HepG2 (cell line): ENCODE measurements around the gene SLC35B4. TPM values are rescaled to one million over a fixed set of nuclear protein-coding genes. Genes with fewer than 3 reads are reported as not detected.

Source experiments
- ATF7-NPFF ChIP-seq: sonication (generic); formaldehyde crosslinking; IDR thresholded peaks from 2 replicates; pipeline ENCODE4 v1.8.1; 2023; ENCODE audit warnings: mild to moderate bottlenecking, low read depth, missing genetic modification reagents, moderate library complexity
- CBX5 ChIP-seq: sonication (generic); formaldehyde crosslinking; IDR thresholded peaks from 2 replicates; pipeline ENCODE4 v1.4.0; 2020; ENCODE audit warnings: missing genetic modification reagents, borderline replicate concordance
- HOXA7 ChIP-seq: sonication (generic); formaldehyde crosslinking; IDR thresholded peaks from 2 replicates; pipeline ENCODE4 v1.8.1; 2022; ENCODE audit warnings: mild to moderate bottlenecking, missing genetic modification reagents, moderate library complexity
- LRRFIP1 ChIP-seq: sonication (generic); formaldehyde crosslinking; conservative IDR thresholded peaks from 2 replicates; pipeline ENCODE4 v1.4.0; 2020; ENCODE audit warnings: missing genetic modification reagents
- MAZ ChIP-seq, 2 experiments: sonication (generic) in 1 of 2; formaldehyde crosslinking in 1 of 2; IDR thresholded peaks; 2 replicates each; pipeline versions ENCODE4 v1.5.0 to v1.6.1; 2012 to 2020; ENCODE audit warnings: low read depth in 2 of 2, mild to moderate bottlenecking in 2 of 2, borderline replicate concordance in 1 of 2, improper control_type of control experiment in 1 of 2, low read length in 1 of 2, missing genetic modification reagents in 1 of 2, moderate library complexity in 1 of 2
- MED13 ChIP-seq: sonication (generic); formaldehyde crosslinking; IDR thresholded peaks from 2 replicates; pipeline ENCODE4 v1.5.0; 2020; ENCODE audit warnings: missing genetic modification reagents
- MXI1 ChIP-seq: IDR thresholded peaks from 3 replicates; pipeline ENCODE4 v1.6.1; 2012; ENCODE audit warnings: low read depth, low read length, inconsistent platforms, borderline replicate concordance
- MYNN ChIP-seq: sonication (generic); formaldehyde crosslinking; IDR thresholded peaks from 2 replicates; pipeline ENCODE4 v1.4.0; 2020; ENCODE audit warnings: mild to moderate bottlenecking, low read depth, missing genetic modification reagents
- NFKBIZ ChIP-seq: IDR thresholded peaks from 2 replicates; pipeline ENCODE4 v1.6.1; 2018; ENCODE audit warnings: missing genetic modification reagents, missing compliant biosample characterization
- RAD21 ChIP-seq: fragments of 450-650 bp; formaldehyde crosslinking; IDR thresholded peaks from 2 replicates; pipeline ENCODE4 v1.5.0; 2020; ENCODE audit warnings: mild to moderate bottlenecking
- SCMH1 ChIP-seq: sonication (generic); formaldehyde crosslinking; IDR thresholded peaks from 2 replicates; pipeline ENCODE4 v1.9.0; 2021; ENCODE audit warnings: missing genetic modification reagents, mild to moderate bottlenecking, borderline replicate concordance
- SRY ChIP-seq: sonication (generic); formaldehyde crosslinking; IDR thresholded peaks from 2 replicates; pipeline ENCODE4 v1.8.0; 2022; ENCODE audit warnings: mild to moderate bottlenecking, missing genetic modification reagents
- TBP ChIP-seq: sonication (generic); formaldehyde crosslinking; IDR thresholded peaks from 2 replicates; pipeline ENCODE4 v1.5.0; 2020; ENCODE audit warnings: missing genetic modification reagents
- TBX2 ChIP-seq: sonication (generic); formaldehyde crosslinking; IDR thresholded peaks from 2 replicates; pipeline ENCODE4 v1.5.0; 2020; ENCODE audit warnings: missing genetic modification reagents, mild to moderate bottlenecking, borderline replicate concordance
- THRA ChIP-seq: sonication (generic); formaldehyde crosslinking; IDR thresholded peaks from 2 replicates; pipeline ENCODE4 v1.4.0; 2020; ENCODE audit warnings: missing genetic modification reagents, borderline replicate concordance
- ZBTB14 ChIP-seq: sonication (generic); formaldehyde crosslinking; IDR thresholded peaks from 2 replicates; pipeline ENCODE4 v1.4.0; 2020; ENCODE audit warnings: missing genetic modification reagents
- ZBTB25 ChIP-seq: IDR thresholded peaks from 2 replicates; pipeline ENCODE4 v1.6.1; 2018; ENCODE audit warnings: missing genetic modification reagents
- ZFP41 ChIP-seq: sonication (generic); formaldehyde crosslinking; IDR thresholded peaks from 2 replicates; pipeline ENCODE4 v1.4.0; 2020; ENCODE audit warnings: mild to moderate bottlenecking, missing genetic modification reagents, borderline replicate concordance
- ZMAT3 ChIP-seq: sonication (generic); formaldehyde crosslinking; conservative IDR thresholded peaks from 2 replicates; pipeline ENCODE4 v1.7.0; 2021; ENCODE audit warnings: missing genetic modification reagents
- ZNF207 ChIP-seq: fragments of 450-650 bp; IDR thresholded peaks from 2 replicates; pipeline ENCODE4 v1.6.1; 2016; ENCODE audit warnings: antibody characterized with exemption, borderline replicate concordance
- ZNF331 ChIP-seq: sonication (generic); formaldehyde crosslinking; IDR thresholded peaks from 2 replicates; pipeline ENCODE4 v1.4.0; 2020; ENCODE audit warnings: missing genetic modification reagents
- ZNF34 ChIP-seq: sonication (generic); formaldehyde crosslinking; IDR thresholded peaks from 2 replicates; pipeline ENCODE4 v1.4.0; 2020; ENCODE audit warnings: mild to moderate bottlenecking, missing genetic modification reagents, borderline replicate concordance
- ZNF431 ChIP-seq: sonication (generic); formaldehyde crosslinking; IDR thresholded peaks from 2 replicates; pipeline ENCODE4 v1.9.0; 2022; ENCODE audit warnings: missing genetic modification reagents, low read depth, mild to moderate bottlenecking, borderline replicate concordance
- ZNF570 ChIP-seq: sonication (generic); formaldehyde crosslinking; IDR thresholded peaks from 2 replicates; pipeline ENCODE4 v1.4.0; 2020; ENCODE audit warnings: mild to moderate bottlenecking, missing genetic modification reagents, borderline replicate concordance
- polyA plus RNA-seq, 8 experiments: library from polyadenylated mRNA; depleted of rRNA in 3 of 8; stranded (reverse) in 7 of 8; unstranded in 1 of 8; fragments of >200 nt; fragmentation: Illumina TruSeq in 4 of 8; extraction: Trizol in 4 of 8; gene quantifications; 2 replicates each; pipeline versions ENCODE4 v1.2.1 to v1.2.3, GENCODE V29; 2011 to 2016; ENCODE audit warnings: low read depth in 4 of 8, missing spikeins in 1 of 8, mixed read lengths in 1 of 8; ENCODE audit not compliant: insufficient read depth in 1 of 8
- total RNA-seq, 5 experiments: library from RNA; depleted of rRNA; stranded (reverse); fragments of >200 nt; fragmentation: Illumina TruSeq; extraction: Trizol; gene quantifications; 2 replicates each; pipeline ENCODE4 v1.2.3, GENCODE V29; 2016; ENCODE audit warnings: low read depth in 1 of 5

The SLC35B4 gene
- total and polyA plus RNA-seq, 2 of the 13 experiments (the other 11 are each of a cell fraction or from before 2014, with no cell fraction given), result 17.1 to 17.8 TPM

GRCh38 chr7:134293002-134293740 lies 23.6 kb downstream of the SLC35B4 start (continued):
- TF ChIP-seq THRA (CRISPR knock-in tag) (no peak), SRY (CRISPR knock-in tag) (no peak), ZBTB14 (no peak), ZNF431 (CRISPR knock-in tag) (no peak), ZNF570 (CRISPR knock-in tag) (no peak), TBP (no peak), CBX5 (CRISPR knock-in tag) (no peak), MYNN (CRISPR knock-in tag) (no peak), MED13 (CRISPR knock-in tag) (no peak), ZNF34 (CRISPR knock-in tag) (no peak), MAZ (IDR thresholded peaks at IDR 0.05; ENCODE audit: borderline replicate concordance, low read depth, low read length) (no peak), MAZ (CRISPR knock-in tag; IDR thresholded peaks at IDR 0.05; ENCODE audit: low read depth) (no peak), TBX2 (CRISPR knock-in tag) (peak; percentile 57; the same call in 1 of the 2 replicates), LRRFIP1 (no peak), SCMH1 (no peak), ZNF207 (no peak), ATF7-NPFF (no peak), ZBTB25 (CRISPR knock-in tag) (no peak), ZMAT3 (CRISPR knock-in tag) (no peak), NFKBIZ (CRISPR knock-in tag) (no peak), ZFP41 (CRISPR knock-in tag) (no peak), HOXA7 (CRISPR knock-in tag) (no peak), MXI1 (peak; percentile 39; the same call in 1 of the 3 replicates), ZNF331 (CRISPR knock-in tag) (peak; percentile 82), RAD21 (CRISPR knock-in tag) (0 out of 2 replicates have a peak, but pooled peaks have one; percentile 36)
